Stomach smooth muscle (tissue), 2 donors: ENCODE results near the gene JAM3.
"Not testable (repeated sequence)": the region's sequence is repeated elsewhere in the genome, so short reads cannot be mapped to it uniquely, and the experiment has no call there.

Experiments used
- H3K27ac ChIP-seq: one replicate; pipeline ENCODE4 v1.7.0; 2013; ENCODE audit warnings: mild to moderate bottlenecking, low read length, inconsistent platforms
- H3K27me3 ChIP-seq, 2 donors: one replicate each; pipeline ENCODE4 v1.7.0; 2013; ENCODE audit warnings: low read length in 2 of 2; ENCODE audit not compliant: insufficient read depth in 2 of 2, control insufficient read depth in 1 of 2
- H3K36me3 ChIP-seq, 2 donors: one replicate each; pipeline ENCODE4 v1.7.0; 2013; ENCODE audit warnings: low read length in 2 of 2; ENCODE audit not compliant: control insufficient read depth in 2 of 2, insufficient read depth in 2 of 2
- H3K4me1 ChIP-seq: one replicate; pipeline ENCODE4 v1.7.0; 2013; ENCODE audit warnings: low read length; ENCODE audit not compliant: control insufficient read depth, insufficient read depth
- H3K4me3 ChIP-seq, 2 donors: one replicate each; pipeline ENCODE4 v1.7.0; 2013; ENCODE audit warnings: low read length in 2 of 2
- H3K9ac ChIP-seq, 2 donors: one replicate each; pipeline ENCODE4 v1.7.0; 2013; ENCODE audit warnings: low read length in 2 of 2, mild to moderate bottlenecking in 1 of 2
- H3K9me3 ChIP-seq, 2 donors: one replicate each; pipeline ENCODE4 v1.7.0; 2013; ENCODE audit warnings: low read length in 2 of 2; ENCODE audit not compliant: control insufficient read depth in 2 of 2
- donor health status: healthy.
- donor health status: Pancreatic carcinoma.

JAM3 gene

DNA sequence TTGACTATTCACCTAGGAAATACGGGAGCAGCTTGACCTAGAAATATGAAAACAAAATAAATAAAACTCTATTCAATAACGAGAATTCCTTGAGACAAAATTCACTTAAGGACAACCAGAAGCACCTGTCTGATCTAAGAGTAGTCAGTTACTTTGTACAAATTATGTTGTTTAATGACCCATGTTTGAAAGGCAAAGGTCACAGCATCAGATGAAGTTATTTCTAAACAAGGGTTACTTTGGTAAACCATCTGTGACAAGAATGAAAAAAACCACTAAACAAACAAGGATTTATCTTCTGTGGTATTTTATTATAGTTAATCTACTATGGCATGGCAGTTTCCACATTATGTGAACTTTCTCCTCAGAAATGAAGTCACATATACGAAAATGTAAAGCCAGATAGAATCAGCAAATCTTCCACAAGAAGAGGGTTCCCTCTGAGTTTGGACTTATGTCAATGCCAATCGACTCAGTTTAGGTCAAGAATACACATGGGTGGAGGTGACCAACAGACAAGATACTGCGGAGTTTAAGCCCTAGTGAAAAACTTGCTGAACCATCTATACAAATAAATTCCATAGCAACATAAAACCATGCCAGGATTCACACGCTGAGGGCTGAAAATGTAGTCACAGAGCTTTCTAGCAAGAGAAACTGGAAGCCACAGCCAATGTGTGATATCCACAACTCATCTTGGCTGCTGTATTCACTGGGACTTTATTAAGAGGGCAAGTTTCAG lies 101.5 kb downstream of the JAM3 start:
- Histone ChIP-seq H3K4me1 (no peaks in the 10 kb centered on the region), H3K27ac (no peak overlapping the region), H3K27me3 (no peaks in the 10 kb centered on the region), H3K4me3 (no peak overlapping the region), H3K36me3 (peaks cover 20% of the 10 kb centered on the region in 2 donors), H3K9me3 (no peaks in the 10 kb centered on the region), H3K9ac (no peak overlapping the region)

DNA sequence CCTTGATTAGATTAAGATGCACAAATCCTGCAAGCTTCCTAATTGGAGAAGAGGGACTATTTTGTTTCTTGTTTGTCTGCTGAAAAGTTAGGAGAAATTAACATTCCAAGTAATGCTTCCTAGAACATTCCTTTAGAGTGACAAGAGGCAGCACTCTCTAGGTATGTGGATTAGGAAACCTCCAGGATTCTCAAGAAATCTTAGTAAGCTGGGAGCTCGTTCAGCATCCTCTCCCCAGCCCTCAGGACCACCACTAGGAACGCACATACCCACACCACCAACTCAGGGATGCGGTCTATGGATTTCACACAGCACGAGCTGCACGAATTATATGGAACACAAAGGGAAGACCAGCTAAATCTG lies 102.0 kb downstream of the JAM3 start:
- Histone ChIP-seq H3K27me3 (no peaks in the 10 kb centered on the region), H3K36me3 (peaks cover 18 to 20% of the 10 kb centered on the region in 2 donors), H3K9ac (no peak overlapping the region), H3K4me3 (no peak overlapping the region), H3K9me3 (no peaks in the 10 kb centered on the region), H3K27ac (no peak overlapping the region), H3K4me1 (no peaks in the 10 kb centered on the region)

DNA sequence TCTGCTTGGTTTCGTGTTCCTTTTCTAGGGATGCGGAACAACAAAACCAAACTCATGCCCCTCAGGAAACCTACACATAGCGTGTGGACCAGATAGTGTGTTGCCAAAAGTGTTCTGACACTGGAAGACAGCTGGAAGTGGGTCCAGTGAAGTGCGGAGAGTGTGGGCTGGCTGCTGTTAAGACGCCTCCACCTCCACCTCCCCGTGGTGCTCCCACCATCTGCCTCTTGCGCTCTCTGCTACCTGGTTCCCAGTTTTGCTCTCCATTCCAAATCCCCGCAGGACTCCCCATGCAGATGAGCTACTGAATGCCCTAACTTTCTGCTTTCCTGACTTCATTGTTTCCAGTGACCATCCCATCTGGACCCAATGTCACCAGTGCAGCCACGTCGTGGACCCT lies 103.1 kb downstream of the JAM3 start:
- H3K27me3 ChIP-seq: no peaks in the 10 kb centered on the region
- H3K27ac ChIP-seq: no peak overlapping the region
- H3K4me3 ChIP-seq: no peak overlapping the region
- H3K36me3 ChIP-seq: peaks cover 23 to 29% of the 10 kb centered on the region in 2 donors
- H3K4me1 ChIP-seq: no peaks in the 10 kb centered on the region
- no peaks in the 10 kb centered on the region for H3K9me3 ChIP-seq
- H3K9ac ChIP-seq: no peak overlapping the region

DNA sequence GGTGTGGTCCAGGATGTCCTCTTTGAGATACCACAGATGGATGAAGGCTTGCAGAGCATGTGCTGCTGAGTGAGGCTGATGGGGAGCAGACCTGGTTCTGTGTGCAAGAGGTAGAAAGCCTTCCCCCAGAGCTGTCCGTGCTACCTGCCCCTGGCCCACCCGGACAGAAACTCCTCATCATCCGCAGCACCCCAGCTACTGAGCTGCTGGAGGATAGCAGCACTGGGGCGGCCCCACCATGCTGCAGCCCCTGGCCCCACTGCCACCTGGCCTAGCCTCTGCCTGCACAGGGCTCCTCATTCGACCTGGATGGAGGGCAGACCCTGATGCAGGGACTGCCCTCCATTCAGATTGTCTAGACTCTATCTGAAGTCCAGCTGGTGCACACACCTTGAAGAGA lies 104.4 kb downstream of the JAM3 start:
- peaks cover 21 to 30% of the 10 kb centered on the region in 2 donors for H3K36me3 ChIP-seq
- H3K4me3 ChIP-seq: no peak overlapping the region
- no peaks in the 10 kb centered on the region for H3K27me3 ChIP-seq
- H3K9me3 ChIP-seq: no peaks in the 10 kb centered on the region
- H3K27ac ChIP-seq: no peak overlapping the region
- no peaks in the 10 kb centered on the region for H3K4me1 ChIP-seq
- H3K9ac ChIP-seq: no peak overlapping the region

DNA sequence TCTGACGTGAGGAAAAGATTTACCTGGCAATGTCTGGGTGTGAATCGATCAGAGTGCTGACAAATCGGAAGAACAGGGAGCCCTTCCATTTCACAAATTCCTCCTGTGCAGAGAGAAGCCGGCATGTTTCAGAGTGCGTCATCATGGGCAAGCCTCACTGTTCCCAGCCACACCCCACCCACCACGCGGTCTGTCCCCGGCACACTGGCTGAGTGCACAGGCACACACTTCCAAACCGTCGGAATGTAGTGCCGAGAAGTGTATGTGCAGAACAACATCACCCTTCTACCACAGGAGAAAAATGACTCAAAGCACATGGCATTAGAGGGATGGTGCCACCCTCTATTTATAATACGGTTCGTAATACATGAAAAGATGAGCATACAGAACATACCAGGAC lies 107.4 kb downstream of the JAM3 start:
- Histone ChIP-seq H3K27ac (no peak overlapping the region), H3K27me3 (no peaks in the 10 kb centered on the region), H3K36me3 (peaks cover 14 to 29% of the 10 kb centered on the region in 2 donors), H3K4me1 (no peaks in the 10 kb centered on the region), H3K9ac (no peak overlapping the region), H3K4me3 (no peak overlapping the region), H3K9me3 (no peaks in the 10 kb centered on the region)

DNA sequence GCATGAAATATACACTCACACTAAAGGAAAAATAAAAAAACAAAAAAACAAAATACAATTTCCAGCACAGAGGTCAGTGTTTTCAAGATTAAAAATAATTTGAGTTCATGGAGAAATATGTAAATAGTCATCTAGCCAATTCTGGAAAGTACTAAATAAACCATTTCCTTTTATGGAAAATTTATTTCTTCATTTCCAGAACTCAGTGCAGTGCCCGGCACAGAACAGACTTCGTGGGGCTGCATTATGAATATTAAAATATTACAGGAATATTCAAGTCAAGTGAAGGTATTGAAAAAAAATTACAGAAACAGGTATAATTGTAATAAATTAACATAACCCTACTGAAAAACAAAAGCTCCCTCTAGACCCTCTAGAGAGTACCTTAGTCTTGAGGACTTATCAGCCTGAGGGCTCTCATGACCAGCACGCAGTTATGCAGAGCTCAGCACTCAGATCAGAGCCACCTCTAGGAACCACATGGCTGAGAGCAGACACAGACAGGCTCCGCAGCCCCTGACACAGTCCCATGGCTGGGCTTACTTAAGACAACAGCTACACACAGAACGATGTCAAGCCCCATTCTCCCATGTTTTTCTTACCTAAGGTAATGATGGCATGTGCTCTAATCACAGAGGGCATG lies 109.3 kb downstream of the JAM3 start:
- peaks cover 14 to 32% of the 10 kb centered on the region in 2 donors for H3K36me3 ChIP-seq

DNA sequence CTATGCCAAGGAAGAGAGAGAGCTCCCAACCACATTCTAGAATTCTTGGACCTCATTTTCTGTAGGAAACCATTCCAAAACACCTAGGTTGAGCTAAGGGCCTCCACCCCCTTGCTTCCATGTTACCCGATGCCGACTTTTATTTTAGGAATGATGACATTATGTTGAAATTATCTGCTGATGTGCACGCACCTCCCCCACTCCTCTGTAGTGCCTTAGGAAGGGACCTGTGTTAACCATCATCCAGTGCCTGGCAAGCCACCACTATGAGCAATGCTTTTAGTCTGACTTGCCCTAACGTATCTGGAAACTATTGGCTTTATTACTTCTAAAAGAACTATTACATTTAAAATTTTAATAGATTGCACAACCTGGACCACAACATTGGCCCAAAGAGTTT lies 112.8 kb downstream of the JAM3 start:
- Histone ChIP-seq H3K4me3 (no peak overlapping the region), H3K27me3 (no peaks in the 10 kb centered on the region), H3K27ac (no peak overlapping the region), H3K4me1 (no peaks in the 10 kb centered on the region), H3K9me3 (no peaks in the 10 kb centered on the region), H3K9ac (no peak overlapping the region), H3K36me3 (peaks cover 12 to 29% of the 10 kb centered on the region in 2 donors)

More for the DNA sequence above, 109.3 kb downstream of the JAM3 start:
- Histone ChIP-seq H3K9me3 (no peaks in the 10 kb centered on the region), H3K27ac (no peak overlapping the region), H3K4me3 (no peak overlapping the region), H3K4me1 (no peaks in the 10 kb centered on the region), H3K27me3 (no peaks in the 10 kb centered on the region), H3K9ac (no peak overlapping the region)

DNA sequence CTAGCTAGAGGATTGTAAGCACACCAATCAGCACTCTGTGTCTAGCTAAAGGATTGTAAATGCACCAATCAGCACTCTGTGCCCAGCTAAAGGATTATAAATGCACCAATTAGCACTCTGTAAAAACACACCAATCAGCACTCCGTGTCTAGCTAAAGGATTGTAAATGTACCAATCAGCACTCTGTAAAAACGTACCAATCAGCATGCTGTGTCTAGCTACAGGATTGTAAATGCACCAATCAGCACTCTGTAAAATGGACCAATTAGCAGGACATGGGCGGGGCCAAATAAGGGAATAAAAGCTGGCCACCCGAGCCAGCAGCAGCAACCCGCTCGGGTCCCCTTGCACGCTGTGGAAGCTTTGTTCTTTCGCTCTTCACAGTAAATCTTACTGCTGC lies 119.2 kb downstream of the JAM3 start:
- H3K4me1 ChIP-seq, H3K27me3 ChIP-seq, H3K9ac ChIP-seq, H3K4me3 ChIP-seq, H3K27ac ChIP-seq, H3K9me3 ChIP-seq: not testable (repeated sequence)
- H3K36me3 ChIP-seq: peaks cover 11 to 24% of the 10 kb centered on the region in 2 donors

DNA sequence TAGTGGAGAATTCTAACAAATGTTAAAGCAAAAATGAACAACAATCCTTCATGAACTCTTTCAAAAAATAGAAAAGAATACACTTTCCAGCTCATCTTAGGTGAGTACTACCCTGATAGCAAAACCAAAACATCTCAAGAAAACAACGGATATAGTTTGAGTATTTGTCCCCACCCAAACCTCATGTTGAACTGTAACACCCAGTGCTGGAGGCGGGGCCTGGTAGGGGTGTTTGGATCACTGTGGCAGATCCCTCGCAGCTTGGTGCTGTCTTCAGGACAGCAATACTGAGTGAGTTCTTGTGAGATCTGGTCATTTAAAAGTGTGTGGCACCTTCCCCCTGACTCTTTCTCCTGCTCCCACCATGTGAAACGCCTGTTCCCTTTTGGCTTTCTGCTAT lies 127.9 kb downstream of the JAM3 start:
- Histone ChIP-seq H3K4me1 (no peaks in the 10 kb centered on the region), H3K9me3 (no peaks in the 10 kb centered on the region), H3K4me3 (no peak overlapping the region), H3K9ac (no peak overlapping the region), H3K27me3 (no peaks in the 10 kb centered on the region), H3K27ac (no peak overlapping the region), H3K36me3 (peaks cover 11 to 17% of the 10 kb centered on the region in 2 donors)

DNA sequence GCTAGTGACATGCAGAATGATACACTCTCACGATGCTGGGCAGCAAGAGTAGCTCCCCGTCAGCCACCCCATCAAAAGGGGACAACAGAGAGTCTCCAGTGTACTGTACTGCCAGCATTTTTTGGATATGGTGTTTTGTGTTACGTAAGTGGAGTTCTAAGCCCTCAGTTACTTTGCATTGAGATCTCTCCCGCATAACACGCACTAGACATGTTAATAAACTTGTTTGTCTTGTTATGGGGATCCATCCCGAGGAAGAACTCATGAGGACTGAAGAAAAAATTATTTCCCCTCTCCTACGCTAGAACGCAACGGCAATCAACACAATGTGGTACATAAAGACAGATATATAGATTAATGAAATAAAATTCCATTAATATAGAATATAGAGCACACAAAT lies 130.7 kb downstream of the JAM3 start:
- H3K9me3 ChIP-seq: no peaks in the 10 kb centered on the region
- no peak overlapping the region for H3K27ac ChIP-seq
- peaks cover 16 to 18% of the 10 kb centered on the region in 2 donors for H3K36me3 ChIP-seq
- H3K27me3 ChIP-seq: no peaks in the 10 kb centered on the region
- H3K9ac ChIP-seq: no peak overlapping the region
- H3K4me3 ChIP-seq: no peak overlapping the region
- H3K4me1 ChIP-seq: no peaks in the 10 kb centered on the region

DNA sequence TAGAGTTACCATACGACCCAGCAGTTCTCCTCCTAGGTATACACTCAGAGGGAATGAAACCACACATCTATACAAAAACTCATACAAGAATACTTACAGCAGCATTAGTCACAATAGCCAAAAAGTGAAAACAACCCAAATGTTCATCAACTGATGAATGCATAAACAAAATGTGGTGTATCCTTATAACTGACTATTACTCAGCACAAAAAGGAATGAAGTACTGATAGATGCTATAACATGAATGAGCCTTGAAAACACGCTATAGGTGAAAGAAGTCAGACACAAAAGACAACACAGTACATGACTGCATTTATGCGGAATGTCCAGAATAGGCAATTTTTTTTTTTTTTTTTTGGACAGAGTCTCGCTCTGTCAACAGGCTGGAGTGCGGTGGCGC lies 131.8 kb downstream of the JAM3 start:
- Histone ChIP-seq H3K4me3 (no peak overlapping the region), H3K9ac (no peak overlapping the region), H3K36me3 (peaks cover 18 to 20% of the 10 kb centered on the region in 2 donors), H3K27ac (no peak overlapping the region), H3K27me3 (no peaks in the 10 kb centered on the region), H3K9me3 (no peaks in the 10 kb centered on the region), H3K4me1 (no peaks in the 10 kb centered on the region)
